ENCODE results near the gene CASP3.

Gene CASP3

GRCh38 chr4:184649026-184649970 lies at the start of gene CASP3, which contains the start of gene PRIMPOL:
CASP3 (minus strand) TSS chr4:184649447; CDS start chr4:184638453, 10,994 bp downstream.
PRIMPOL (plus strand) TSS chr4:184649738; CDS start chr4:184657141, 7,403 bp downstream.
- peak; percentile 8 for TF ChIP-seq CTCF (IDR thresholded peaks at IDR 0.05; ENCODE audit: low read depth, low read length, missing control alignments)
- DNase-seq (ENCODE audit: extremely low read depth, low read depth), result peak; percentile 46
- H3K4me3 ChIP-seq (replicated peaks; ENCODE audit: low read depth, low read length), result peak within 1 kb of the TSS; percentile 83

GRCh38 chr4:184697956-184698355 lies 48.7 kb upstream of the CASP3 start:
- no peak for DNase-seq (ENCODE audit: extremely low read depth, low read depth)
- H3K4me3 ChIP-seq (replicated peaks; ENCODE audit: low read depth, low read length), result no peak overlapping the region
- TF ChIP-seq CTCF (IDR thresholded peaks at IDR 0.05; ENCODE audit: low read depth, low read length, missing control alignments), result no peak

GRCh38 chr4:184695178-184695896 lies 46.1 kb upstream of the CASP3 start:
- TF ChIP-seq CTCF (IDR thresholded peaks at IDR 0.05; ENCODE audit: low read depth, low read length, missing control alignments), result no peak
- H3K4me3 ChIP-seq (replicated peaks; ENCODE audit: low read depth, low read length), result no peak overlapping the region
- no peak for DNase-seq (ENCODE audit: extremely low read depth, low read depth)

- H3K4me3 ChIP-seq (replicated peaks; ENCODE audit: low read depth, low read length), result no peak overlapping the region
- DNase-seq (ENCODE audit: extremely low read depth, low read depth), result no peak
- no peak for TF ChIP-seq CTCF (IDR thresholded peaks at IDR 0.05; ENCODE audit: low read depth, low read length, missing control alignments)
Observed at GRCh38 chr4:184694412-184694956, 45.2 kb upstream of the CASP3 start.

GRCh38 chr4:184693056-184693455 lies 43.8 kb upstream of the CASP3 start:
- no peak for DNase-seq (ENCODE audit: extremely low read depth, low read depth)
- no peak for TF ChIP-seq CTCF (IDR thresholded peaks at IDR 0.05; ENCODE audit: low read depth, low read length, missing control alignments)
- no peak overlapping the region for H3K4me3 ChIP-seq (replicated peaks; ENCODE audit: low read depth, low read length)

GRCh38 chr4:184689681-184690080 lies 40.4 kb upstream of the CASP3 start:
- no peak overlapping the region for H3K4me3 ChIP-seq (replicated peaks; ENCODE audit: low read depth, low read length)
- TF ChIP-seq CTCF (IDR thresholded peaks at IDR 0.05; ENCODE audit: low read depth, low read length, missing control alignments), result no peak
- no peak for DNase-seq (ENCODE audit: extremely low read depth, low read depth)
